Transverse colon (tissue), 4 donors: Measurements from ENCODE around the gene LAMB4. TPM values are rescaled to one million over a fixed set of nuclear protein-coding genes. Genes with fewer than 3 reads are reported as not detected.

ENCODE experiments used
- DNase-seq: peaks from one replicate; pipeline ENCODE4 v3.0.0-alpha.2; 2019
- H3K27ac ChIP-seq, 4 donors: fragments of 200-600 bp; sonication (generic); 2 replicates each; pipeline ENCODE4 v1.5.1; 2016 to 2018; ENCODE audit warnings: inconsistent platforms in 4 of 4
- H3K27me3 ChIP-seq: fragments of 200-600 bp; sonication (generic); 2 replicates; pipeline ENCODE4 v1.5.1; 2017; ENCODE audit warnings: inconsistent platforms
- H3K36me3 ChIP-seq, 4 donors: fragments of 200-600 bp; sonication (generic); 2 replicates each; pipeline ENCODE4 v1.5.1; 2017 to 2019; ENCODE audit warnings: inconsistent platforms in 4 of 4
- H3K4me1 ChIP-seq, 4 donors: fragments of 200-600 bp; sonication (generic); 2 replicates each; pipeline ENCODE4 v1.5.1; 2017 to 2020; ENCODE audit warnings: inconsistent platforms in 4 of 4
- H3K4me3 ChIP-seq, 4 donors: fragments of 200-600 bp; sonication (generic); 1 replicate in 1 of 4; 2 replicates in 3 of 4; pipeline versions ENCODE4 v1.5.1 to v1.6.1; 2017 to 2019; ENCODE audit warnings: inconsistent platforms in 4 of 4
- H3K9me3 ChIP-seq, 2 donors: fragments of 200-600 bp; sonication (generic); 2 replicates each; pipeline ENCODE4 v1.5.1; 2017 to 2019; ENCODE audit warnings: inconsistent platforms in 2 of 2
- CTCF ChIP-seq, 5 experiments: fragments of 200-600 bp in 3 of 5; fragments of 450-650 bp in 2 of 5; sonication (generic) in 3 of 5; IDR thresholded peaks; 1 replicate in 2 of 5; 2 replicates in 3 of 5; pipeline ENCODE4 v1.5.1; 2016 to 2017; ENCODE audit warnings: antibody characterized with exemption in 5 of 5, inconsistent platforms in 3 of 5, mild to moderate bottlenecking in 2 of 5, moderate library complexity in 1 of 5
- EP300 ChIP-seq: sonication (generic); formaldehyde crosslinking; IDR thresholded peaks from one replicate; pipeline ENCODE4 v1.6.1; 2017; ENCODE audit warnings: antibody characterized with exemption, low read depth
- POLR2A ChIP-seq: fragments of 450-650 bp; IDR thresholded peaks from one replicate; pipeline ENCODE4 v1.6.1; 2016; ENCODE audit warnings: antibody characterized with exemption, mild to moderate bottlenecking, moderate library complexity
- POLR2AphosphoS5 ChIP-seq, 3 donors: sonication (generic); formaldehyde crosslinking; IDR thresholded peaks; one replicate each; pipeline ENCODE4 v1.6.1; 2016; ENCODE audit warnings: antibody characterized with exemption in 3 of 3
- WGBS, 2 donors: methylation state at CpG; one replicate each; pipeline ENCODE4 v1.1.5; 2018; ENCODE audit warnings: low coverage in 1 of 2; 5-methylcytosine and 5-hydroxymethylcytosine counted together
- in situ Hi-C, 4 donors: fragments of 200-750 bp; cut with MboI; loops; one replicate each; pipeline versions ENCODE4 v1.15.0 to v1.15.1; 2017; ENCODE audit warnings: low sequenced_read_pairs in 3 of 4, low pct_ligation_motif_present in 1 of 4, low pct_unique_long_range_greater_than_20kb in 1 of 4
- intact Hi-C: fragments of 100-400 bp; cut with DNase I; formaldehyde crosslinking; loops from one replicate; pipeline ENCODE4 v1.15.1; 2023; ENCODE audit warnings: low total_unique reads
- total RNA-seq, 4 donors: library from RNA; depleted of rRNA; stranded (reverse); fragments of >200 nt; gene quantifications; one replicate each; pipeline ENCODE4 v1.1.0, GENCODE V29; 2016

Gene LAMB4
- total RNA-seq, 4 donors from 2014 or later, result not detected

- intact Hi-C loops (no loop called here), in situ Hi-C loops (no loop called here)
- TF ChIP-seq EP300 (no peak), POLR2A (no peak), POLR2AphosphoS5 (IDR thresholded peaks at IDR 0.05) (no peak), CTCF (IDR thresholded peaks at IDR 0.05) (no peak)
- no peak for DNase-seq
- WGBS, 2 donors, result 37 to 49% methylated on average over 7 of the region's 7 CpGs
- Histone ChIP-seq H3K9me3 (no peaks in the 10 kb centered on the region), H3K27ac (no peak overlapping the region), H3K27me3 (no peaks in the 10 kb centered on the region), H3K36me3 (no peaks in the 10 kb centered on the region), H3K4me1 (no peaks in the 10 kb centered on the region), H3K4me3 (no peak overlapping the region)
These were observed 37.3 kb upstream of the LAMB4 start for GRCh38 chr7:108167460-108167859.

DNA sequence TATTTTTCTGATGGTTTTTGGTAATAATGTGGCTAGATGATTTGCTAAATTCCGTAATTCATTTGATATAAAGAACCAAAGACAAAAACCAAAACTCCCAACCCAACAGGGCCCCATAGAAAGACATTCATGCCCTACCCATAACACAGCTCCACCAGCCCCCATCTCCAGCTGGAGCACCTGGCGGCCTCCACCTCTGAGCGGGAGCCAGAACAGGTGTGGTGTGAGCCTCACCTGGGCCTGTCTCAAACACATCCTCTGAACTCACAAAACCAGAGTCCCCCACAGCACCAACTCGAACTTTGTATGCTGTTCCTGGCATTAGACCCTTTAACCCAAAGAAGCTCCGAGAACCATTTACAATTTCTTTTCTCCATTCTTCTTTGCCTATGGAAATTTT is 36.5 kb upstream of the LAMB4 start:
- Histone ChIP-seq H3K4me1 (no peaks in the 10 kb centered on the region), H3K27ac (no peak overlapping the region), H3K9me3 (no peaks in the 10 kb centered on the region), H3K27me3 (no peaks in the 10 kb centered on the region), H3K4me3 (no peak overlapping the region), H3K36me3 (no peaks in the 10 kb centered on the region)
- TF ChIP-seq POLR2AphosphoS5 (IDR thresholded peaks at IDR 0.05) (no peak), CTCF (IDR thresholded peaks at IDR 0.05) (no peak), POLR2A (no peak), EP300 (no peak)
- intact Hi-C loops, result no loop called here
- 80 to 82% methylated on average over 5 of the region's 5 CpGs for WGBS, 2 donors
- DNase-seq, result no peak
- in situ Hi-C loops, result no loop called here

GRCh38 chr7:108165723-108166122 is 35.6 kb upstream of the LAMB4 start:
- H3K9me3 ChIP-seq, result no peaks in the 10 kb centered on the region
- H3K27ac ChIP-seq, result no peak overlapping the region
- no peaks in the 10 kb centered on the region for H3K36me3 ChIP-seq
- H3K4me3 ChIP-seq, result no peak overlapping the region
- in situ Hi-C loops, result no loop called here
- no peak for TF ChIP-seq CTCF (IDR thresholded peaks at IDR 0.05)
- no peak for TF ChIP-seq EP300
- TF ChIP-seq POLR2A, result no peak
- no peak for TF ChIP-seq POLR2AphosphoS5 (IDR thresholded peaks at IDR 0.05)
- intact Hi-C loops, result no loop called here
- no peaks in the 10 kb centered on the region for H3K4me1 ChIP-seq
- H3K27me3 ChIP-seq, result no peaks in the 10 kb centered on the region
- WGBS, 2 donors, result 95 to 98% methylated on average over 2 of the region's 2 CpGs
- no peak for DNase-seq

- intact Hi-C loops (no loop called here), in situ Hi-C loops (no loop called here)
- H3K4me3 ChIP-seq, result no peak overlapping the region
- H3K36me3 ChIP-seq, result no peaks in the 10 kb centered on the region
- TF ChIP-seq POLR2AphosphoS5 (IDR thresholded peaks at IDR 0.05) (no peak), POLR2A (no peak), CTCF (IDR thresholded peaks at IDR 0.05) (no peak), EP300 (no peak)
- no peak for DNase-seq
- H3K27me3 ChIP-seq, result no peaks in the 10 kb centered on the region
- H3K4me1 ChIP-seq, result no peaks in the 10 kb centered on the region
- no peak overlapping the region for H3K27ac ChIP-seq
- 50 to 73% methylated on average over 2 to 6 of the region's 6 CpGs for WGBS, 2 donors
- no peaks in the 10 kb centered on the region for H3K9me3 ChIP-seq
These were observed 34.8 kb upstream of the LAMB4 start for GRCh38 chr7:108164946-108165345.
